ENCODE results near the gene CATSPERB. TPM values are rescaled to one million over a fixed set of nuclear protein-coding genes. Genes with fewer than 3 reads are reported as not detected.

The CATSPERB gene
- total RNA-seq, 1 experiment from 2014 or later, result 2.1 TPM

- Histone ChIP-seq H3K4me1 (peaks cover 18% of the 10 kb centered on the region), H3K27me3 (replicated peaks; ENCODE audit: control insufficient read depth, insufficient read depth, low read length) (no peaks in the 10 kb centered on the region), H3K36me3 (ENCODE audit: control insufficient read depth, insufficient read depth, low read length) (no peaks in the 10 kb centered on the region), H3K9me3 (no peaks in the 10 kb centered on the region), H3K4me3 (ENCODE audit: low read depth, low read length) (no peak overlapping the region)
- TF ChIP-seq CTCF (IDR thresholded peaks at IDR 0.05; ENCODE audit: insufficient read depth in 1 of 2, low read depth in 1 of 2, low read length in 1 of 2, severe bottlenecking in 1 of 2, unreplicated experiment in 1 of 2), result no peak
- peaks cover 31% of the 10 kb centered on the region for H3K4me1 Mint-ChIP-seq (ENCODE audit: low read depth, unreplicated experiment)
- peaks cover 12% of the 10 kb centered on the region for H3K9me3 Mint-ChIP-seq (ENCODE audit: unreplicated experiment)
- DNase-seq, result no peak
- no TSS peak for BruUV-seq (replicated peaks)
- ChIA-PET POLR2A (no interaction called here), CTCF (no interaction called here)
- no peak overlapping the region for H3K4me3 Mint-ChIP-seq (ENCODE audit: unreplicated experiment)
- H3K27ac Mint-ChIP-seq (ENCODE audit: unreplicated experiment), result no peak overlapping the region
- H3K27me3 Mint-ChIP-seq (ENCODE audit: insufficient read depth, unreplicated experiment), result no peaks in the 10 kb centered on the region
- intact Hi-C loops (cut with micrococcal nuclease; ENCODE audit: unreplicated experiment), result no loop called here
- no peaks in the 10 kb centered on the region for H3K36me3 Mint-ChIP-seq (ENCODE audit: insufficient read depth, unreplicated experiment)
Measured at GRCh38 chr14:91732859-91733477, 1.1 kb upstream of the CATSPERB start.

GRCh38 chr14:91732439-91732838, 553 bp upstream of the CATSPERB start:
- intact Hi-C loops (cut with micrococcal nuclease; ENCODE audit: unreplicated experiment), result no loop called here
- H3K27me3 ChIP-seq (replicated peaks; ENCODE audit: control insufficient read depth, insufficient read depth, low read length), result no peaks in the 10 kb centered on the region
- H3K27me3 Mint-ChIP-seq (ENCODE audit: insufficient read depth, unreplicated experiment), result no peaks in the 10 kb centered on the region
- no peak overlapping the region for H3K4me3 ChIP-seq (ENCODE audit: low read depth, low read length)
- no peak for DNase-seq
- no peaks in the 10 kb centered on the region for H3K36me3 Mint-ChIP-seq (ENCODE audit: insufficient read depth, unreplicated experiment)
- no TSS peak for BruUV-seq (replicated peaks)
- POLR2A ChIA-PET, result no interaction called here
- CTCF ChIA-PET, result no interaction called here
- no peak overlapping the region for H3K27ac Mint-ChIP-seq (ENCODE audit: unreplicated experiment)
- H3K36me3 ChIP-seq (ENCODE audit: control insufficient read depth, insufficient read depth, low read length), result no peaks in the 10 kb centered on the region
- H3K4me3 Mint-ChIP-seq (ENCODE audit: unreplicated experiment), result no peak overlapping the region
- H3K4me1 Mint-ChIP-seq (ENCODE audit: low read depth, unreplicated experiment), result peaks cover 31% of the 10 kb centered on the region
- H3K9me3 ChIP-seq, result no peaks in the 10 kb centered on the region
- TF ChIP-seq CTCF (IDR thresholded peaks at IDR 0.05; ENCODE audit: insufficient read depth in 1 of 2, low read depth in 1 of 2, low read length in 1 of 2, severe bottlenecking in 1 of 2, unreplicated experiment in 1 of 2), result no peak
- H3K9me3 Mint-ChIP-seq (ENCODE audit: unreplicated experiment), result peaks cover 12% of the 10 kb centered on the region
- H3K4me1 ChIP-seq, result peaks cover 18% of the 10 kb centered on the region

- ChIA-PET POLR2A (no interaction called here), CTCF (interaction anchor here (0.7 kb wide), 1 partner anchor 27 kb away, joined by 3 read pairs; no protein-coding TSS in a partner anchor)
- intact Hi-C loops (cut with micrococcal nuclease; ENCODE audit: unreplicated experiment), result loop anchor here (1.0 kb wide), 1 partner anchor 24 kb away; no protein-coding TSS in a partner anchor
- peaks cover 23% of the 10 kb centered on the region for H3K4me1 ChIP-seq
- peaks cover 2% of the 10 kb centered on the region for H3K9me3 Mint-ChIP-seq (ENCODE audit: unreplicated experiment)
- H3K36me3 ChIP-seq (ENCODE audit: control insufficient read depth, insufficient read depth, low read length), result no peaks in the 10 kb centered on the region
- H3K27me3 ChIP-seq (replicated peaks; ENCODE audit: control insufficient read depth, insufficient read depth, low read length), result no peaks in the 10 kb centered on the region
- BruUV-seq (replicated peaks), result no TSS peak
- no peak overlapping the region for H3K4me3 ChIP-seq (ENCODE audit: low read depth, low read length)
- no peak overlapping the region for H3K4me3 Mint-ChIP-seq (ENCODE audit: unreplicated experiment)
- no peak overlapping the region for H3K27ac Mint-ChIP-seq (ENCODE audit: unreplicated experiment)
- DNase-seq, result peak in 1 of 2 experiments; percentile 52
- TF ChIP-seq CTCF (IDR thresholded peaks at IDR 0.05; ENCODE audit: insufficient read depth in 1 of 2, low read depth in 1 of 2, low read length in 1 of 2, severe bottlenecking in 1 of 2, unreplicated experiment in 1 of 2), result no peak
- H3K36me3 Mint-ChIP-seq (ENCODE audit: insufficient read depth, unreplicated experiment), result no peaks in the 10 kb centered on the region
- no peaks in the 10 kb centered on the region for H3K9me3 ChIP-seq
- peaks cover 22% of the 10 kb centered on the region for H3K4me1 Mint-ChIP-seq (ENCODE audit: low read depth, unreplicated experiment)
- H3K27me3 Mint-ChIP-seq (ENCODE audit: insufficient read depth, unreplicated experiment), result no peaks in the 10 kb centered on the region
Measured at GRCh38 chr14:91731018-91731417, 868 bp downstream of the CATSPERB start.

Measured in Caco-2 (cell line).